ENCODE results near the gene MIR17HG. TPM values are rescaled to one million over a fixed set of nuclear protein-coding genes. Genes with fewer than 3 reads are reported as not detected.
A peak's percentile ranks its signal among the peaks of the same experiment; 100 is the strongest.

MIR17HG gene
- polyA plus RNA-seq: 1 to 10 TPM in 3 of 4 donors, under 1 TPM in 1; 0.67 to 8.2 (median 1.8) TPM
- long read RNA-seq, donor 1: 0 reads
- long read RNA-seq, donor 2: 0 reads
- long read RNA-seq, donor 3, partial matches to known transcripts: 8 of 8 reads
- long read RNA-seq, donor 3, other reads (novel, unspliced or antisense): 0 of 8 reads
- long read RNA-seq, donor 4: 0 reads
- long read RNA-seq, donor 5: 0 reads
- long read RNA-seq, donor 6: 0 reads
- long read RNA-seq, donor 7: 0 reads
- long read RNA-seq, donor 8: 0 reads
- long read RNA-seq, donor 9: 0 reads
- long read RNA-seq, donor 10: 0 reads

- DNase-seq (peak; percentile 94 to 96), FAIRE-seq (no peak)
- H3K9me3 ChIP-seq (ENCODE audit: control insufficient read depth in 2 of 2, insufficient read depth in 1 of 2, low read depth in 1 of 2, low read length in 1 of 2): no peaks in the 10 kb centered on the region
- no peaks in the 10 kb centered on the region for H3K27me3 ChIP-seq (ENCODE audit: control insufficient read depth in 3 of 3, insufficient read depth in 3 of 3, low read length in 3 of 3)
- peaks cover 0 to 3% (median 0%) of the 10 kb centered on the region in 3 donors for H3K36me3 ChIP-seq (ENCODE audit: control insufficient read depth in 3 of 3, insufficient read depth in 2 of 3, low read depth in 1 of 3, low read length in 3 of 3)
- peaks cover 0 to 9% (median 2%) of the 10 kb centered on the region in 3 donors for H3K4me1 ChIP-seq (ENCODE audit: control insufficient read depth in 3 of 3, insufficient read depth in 2 of 3, low read depth in 1 of 3, low read length in 2 of 3)
- WGBS, 3 donors: 0 to 1% (median 0%) methylated on average over 73 to 103 of the region's 103 CpGs
- peak within 1 kb of the TSS; percentile 74 to 97 (median 92) for H3K4me3 ChIP-seq (ENCODE audit: low read depth in 1 of 3, low read length in 3 of 3)
- peak within 1 kb of the TSS; percentile 87 to 95 (median 90) for H3K27ac ChIP-seq (ENCODE audit: low read depth in 1 of 3, low read length in 2 of 3)
These were observed at the start of gene MIR17HG for GRCh38 chr13:91347202-91347995. Gene MIR17HG, plus strand, starts transcription at chr13:91347687.

- Histone ChIP-seq H3K36me3 (ENCODE audit: control insufficient read depth in 3 of 3, insufficient read depth in 2 of 3, low read depth in 1 of 3, low read length in 3 of 3) (no peaks in the 10 kb centered on the region), H3K27me3 (ENCODE audit: control insufficient read depth in 3 of 3, insufficient read depth in 3 of 3, low read length in 3 of 3) (no peaks in the 10 kb centered on the region), H3K4me3 (ENCODE audit: low read depth in 1 of 3, low read length in 3 of 3) (no peak overlapping the region), H3K27ac (ENCODE audit: low read depth in 1 of 3, low read length in 2 of 3) (no peak overlapping the region), H3K4me1 (ENCODE audit: control insufficient read depth in 3 of 3, insufficient read depth in 2 of 3, low read depth in 1 of 3, low read length in 2 of 3) (no peaks in the 10 kb centered on the region), H3K9me3 (ENCODE audit: control insufficient read depth in 2 of 2, insufficient read depth in 1 of 2, low read depth in 1 of 2, low read length in 1 of 2) (no peaks in the 10 kb centered on the region)
- 14 to 58% (median 22%) methylated on average over 1 of the region's 1 CpG for WGBS, 3 donors
- FAIRE-seq (peak; percentile 86), DNase-seq (no peak)
These were observed 49.4 kb upstream of the MIR17HG start for GRCh38 chr13:91298060-91298459.

- Histone ChIP-seq H3K36me3 (ENCODE audit: control insufficient read depth in 3 of 3, insufficient read depth in 2 of 3, low read depth in 1 of 3, low read length in 3 of 3) (no peaks in the 10 kb centered on the region), H3K4me1 (ENCODE audit: control insufficient read depth in 3 of 3, insufficient read depth in 2 of 3, low read depth in 1 of 3, low read length in 2 of 3) (no peaks in the 10 kb centered on the region), H3K4me3 (ENCODE audit: low read depth in 1 of 3, low read length in 3 of 3) (no peak overlapping the region), H3K27me3 (ENCODE audit: control insufficient read depth in 3 of 3, insufficient read depth in 3 of 3, low read length in 3 of 3) (no peaks in the 10 kb centered on the region), H3K9me3 (ENCODE audit: control insufficient read depth in 2 of 2, insufficient read depth in 1 of 2, low read depth in 1 of 2, low read length in 1 of 2) (no peaks in the 10 kb centered on the region), H3K27ac (ENCODE audit: low read depth in 1 of 3, low read length in 2 of 3) (no peak overlapping the region)
- whole genome bisulfite sequencing, 3 donors: 43 to 66% (median 56%) methylated on average over 1 of the region's 1 CpG
- FAIRE-seq (no peak), DNase-seq (no peak)
These were observed 45.4 kb upstream of the MIR17HG start for GRCh38 chr13:91302111-91302510.

GRCh38 chr13:91303031-91303430 lies 44.5 kb upstream of the MIR17HG start:
- Histone ChIP-seq H3K27me3 (ENCODE audit: control insufficient read depth in 3 of 3, insufficient read depth in 3 of 3, low read length in 3 of 3) (no peaks in the 10 kb centered on the region), H3K9me3 (ENCODE audit: control insufficient read depth in 2 of 2, insufficient read depth in 1 of 2, low read depth in 1 of 2, low read length in 1 of 2) (no peaks in the 10 kb centered on the region), H3K27ac (ENCODE audit: low read depth in 1 of 3, low read length in 2 of 3) (no peak overlapping the region), H3K4me3 (ENCODE audit: low read depth in 1 of 3, low read length in 3 of 3) (no peak overlapping the region), H3K4me1 (ENCODE audit: control insufficient read depth in 3 of 3, insufficient read depth in 2 of 3, low read depth in 1 of 3, low read length in 2 of 3) (no peaks in the 10 kb centered on the region), H3K36me3 (ENCODE audit: control insufficient read depth in 3 of 3, insufficient read depth in 2 of 3, low read depth in 1 of 3, low read length in 3 of 3) (no peaks in the 10 kb centered on the region)
- no peak for DNase-seq
- 81 to 94% (median 83%) methylated on average over 5 of the region's 5 CpGs for WGBS, 3 donors
- no peak for FAIRE-seq

- H3K27me3 ChIP-seq (ENCODE audit: control insufficient read depth in 3 of 3, insufficient read depth in 3 of 3, low read length in 3 of 3): no peaks in the 10 kb centered on the region
- H3K27ac ChIP-seq (ENCODE audit: low read depth in 1 of 3, low read length in 2 of 3): no peak overlapping the region
- H3K36me3 ChIP-seq (ENCODE audit: control insufficient read depth in 3 of 3, insufficient read depth in 2 of 3, low read depth in 1 of 3, low read length in 3 of 3): no peaks in the 10 kb centered on the region
- no peak for FAIRE-seq
- H3K9me3 ChIP-seq (ENCODE audit: control insufficient read depth in 2 of 2, insufficient read depth in 1 of 2, low read depth in 1 of 2, low read length in 1 of 2): no peaks in the 10 kb centered on the region
- no peaks in the 10 kb centered on the region for H3K4me1 ChIP-seq (ENCODE audit: control insufficient read depth in 3 of 3, insufficient read depth in 2 of 3, low read depth in 1 of 3, low read length in 2 of 3)
- 57 to 68% (median 61%) methylated on average over 2 of the region's 2 CpGs for WGBS, 3 donors
- no peak overlapping the region for H3K4me3 ChIP-seq (ENCODE audit: low read depth in 1 of 3, low read length in 3 of 3)
- no peak for DNase-seq
These were observed 42.7 kb upstream of the MIR17HG start for GRCh38 chr13:91304741-91305140.

- Histone ChIP-seq H3K4me3 (ENCODE audit: low read depth in 1 of 3, low read length in 3 of 3) (no peak overlapping the region), H3K27ac (ENCODE audit: low read depth in 1 of 3, low read length in 2 of 3) (no peak overlapping the region), H3K9me3 (ENCODE audit: control insufficient read depth in 2 of 2, insufficient read depth in 1 of 2, low read depth in 1 of 2, low read length in 1 of 2) (no peaks in the 10 kb centered on the region), H3K27me3 (ENCODE audit: control insufficient read depth in 3 of 3, insufficient read depth in 3 of 3, low read length in 3 of 3) (no peaks in the 10 kb centered on the region), H3K4me1 (ENCODE audit: control insufficient read depth in 3 of 3, insufficient read depth in 2 of 3, low read depth in 1 of 3, low read length in 2 of 3) (no peaks in the 10 kb centered on the region), H3K36me3 (ENCODE audit: control insufficient read depth in 3 of 3, insufficient read depth in 2 of 3, low read depth in 1 of 3, low read length in 3 of 3) (no peaks in the 10 kb centered on the region)
- FAIRE-seq (no peak), DNase-seq (no peak)
- WGBS, 3 donors: 93 to 96% (median 96%) methylated on average over 1 of the region's 1 CpG
These were observed 41.8 kb upstream of the MIR17HG start for GRCh38 chr13:91305652-91306051.

- DNase-seq (no peak), FAIRE-seq (no peak)
- H3K9me3 ChIP-seq (ENCODE audit: control insufficient read depth in 2 of 2, insufficient read depth in 1 of 2, low read depth in 1 of 2, low read length in 1 of 2): no peaks in the 10 kb centered on the region
- H3K27ac ChIP-seq (ENCODE audit: low read depth in 1 of 3, low read length in 2 of 3): no peak overlapping the region
- H3K4me1 ChIP-seq (ENCODE audit: control insufficient read depth in 3 of 3, insufficient read depth in 2 of 3, low read depth in 1 of 3, low read length in 2 of 3): no peaks in the 10 kb centered on the region
- 66 to 90% (median 74%) methylated on average over 2 of the region's 2 CpGs for WGBS, 3 donors
- no peaks in the 10 kb centered on the region for H3K27me3 ChIP-seq (ENCODE audit: control insufficient read depth in 3 of 3, insufficient read depth in 3 of 3, low read length in 3 of 3)
- H3K36me3 ChIP-seq (ENCODE audit: control insufficient read depth in 3 of 3, insufficient read depth in 2 of 3, low read depth in 1 of 3, low read length in 3 of 3): no peaks in the 10 kb centered on the region
- no peak overlapping the region for H3K4me3 ChIP-seq (ENCODE audit: low read depth in 1 of 3, low read length in 3 of 3)
These were observed 39.6 kb upstream of the MIR17HG start for GRCh38 chr13:91307887-91308286.

- 53 to 61% (median 57%) methylated on average over 2 of the region's 2 CpGs for WGBS, 3 donors
- H3K4me1 ChIP-seq (ENCODE audit: control insufficient read depth in 3 of 3, insufficient read depth in 2 of 3, low read depth in 1 of 3, low read length in 2 of 3): no peaks in the 10 kb centered on the region
- no peak overlapping the region for H3K27ac ChIP-seq (ENCODE audit: low read depth in 1 of 3, low read length in 2 of 3)
- no peaks in the 10 kb centered on the region for H3K9me3 ChIP-seq (ENCODE audit: control insufficient read depth in 2 of 2, insufficient read depth in 1 of 2, low read depth in 1 of 2, low read length in 1 of 2)
- H3K4me3 ChIP-seq (ENCODE audit: low read depth in 1 of 3, low read length in 3 of 3): no peak overlapping the region
- FAIRE-seq: no peak
- H3K36me3 ChIP-seq (ENCODE audit: control insufficient read depth in 3 of 3, insufficient read depth in 2 of 3, low read depth in 1 of 3, low read length in 3 of 3): no peaks in the 10 kb centered on the region
- DNase-seq: no peak
- no peaks in the 10 kb centered on the region for H3K27me3 ChIP-seq (ENCODE audit: control insufficient read depth in 3 of 3, insufficient read depth in 3 of 3, low read length in 3 of 3)
These were observed 39.2 kb upstream of the MIR17HG start for GRCh38 chr13:91308299-91308698.
